NCI-H2107 (cell line): ENCODE results near the gene PIP5K1C.
"Not testable (repeated sequence)": the region's sequence is repeated elsewhere in the genome, so short reads cannot be mapped to it uniquely, and the experiment has no call there.

ENCODE experiments used
- DNase-seq: peaks from one replicate; lab custom pipeline; 2025; lab: John Stamatoyannopoulos, UW

The PIP5K1C gene

GRCh38 chr19:3660493-3661219 lies 39.6 kb downstream of the PIP5K1C start:
- DNase-seq = no peak

GRCh38 chr19:3659746-3660112 lies 40.5 kb downstream of the PIP5K1C start:
- DNase-seq = no peak

- no peak for DNase-seq
These were observed 41.2 kb downstream of the PIP5K1C start for GRCh38 chr19:3658870-3659745.

- DNase-seq = no peak
These were observed 42.0 kb downstream of the PIP5K1C start for GRCh38 chr19:3658004-3658869.

- no peak for DNase-seq
These were observed 42.9 kb downstream of the PIP5K1C start for GRCh38 chr19:3657395-3657769.

- DNase-seq = no peak
These were observed 43.4 kb downstream of the PIP5K1C start for GRCh38 chr19:3656747-3657394.

- no peak for DNase-seq
These were observed 44.1 kb downstream of the PIP5K1C start for GRCh38 chr19:3656073-3656746.

- DNase-seq = no peak
These were observed 44.7 kb downstream of the PIP5K1C start for GRCh38 chr19:3655402-3656072.

- no peak for DNase-seq
These were observed 46.3 kb downstream of the PIP5K1C start for GRCh38 chr19:3653865-3654513.

GRCh38 chr19:3653081-3653795 lies 47.0 kb downstream of the PIP5K1C start:
- DNase-seq = no peak

GRCh38 chr19:3652422-3652821 lies 47.8 kb downstream of the PIP5K1C start:
- DNase-seq = no peak

GRCh38 chr19:3651684-3652083 lies 48.6 kb downstream of the PIP5K1C start:
- no peak for DNase-seq

- no peak for DNase-seq
These were observed 50.4 kb downstream of the PIP5K1C start for GRCh38 chr19:3649888-3650287.

GRCh38 chr19:3648037-3648905 lies 52.0 kb downstream of the PIP5K1C start:
- DNase-seq = no peak

- DNase-seq = not testable (repeated sequence)
These were observed 53.2 kb downstream of the PIP5K1C start for GRCh38 chr19:3647102-3647501.

- DNase-seq = no peak
These were observed 53.8 kb downstream of the PIP5K1C start for GRCh38 chr19:3646336-3647092.

GRCh38 chr19:3645726-3646125 lies 54.5 kb downstream of the PIP5K1C start:
- DNase-seq = no peak

GRCh38 chr19:3645067-3645396 lies 55.2 kb downstream of the PIP5K1C start:
- DNase-seq = no peak
